Body of pancreas (tissue), 4 donors: ENCODE data around the gene ADM2.

Experiments
- CTCF ChIP-seq, 7 experiments: fragments of 450-650 bp in 4 of 7; fragments of 200-600 bp in 3 of 7; sonication (generic) in 3 of 7; IDR thresholded peaks; one replicate each; pipeline ENCODE4 v1.5.1; 2016 to 2019; ENCODE audit warnings: antibody characterized with exemption in 7 of 7
- POLR2A ChIP-seq, 3 donors: fragments of 450-650 bp; IDR thresholded peaks; one replicate each; pipeline ENCODE4 v1.6.1; 2016; ENCODE audit warnings: antibody characterized with exemption in 3 of 3, mild to moderate bottlenecking in 2 of 3

GRCh38 chr22:50502628-50503474 is 21.5 kb downstream of the ADM2 start:
- TF ChIP-seq CTCF (IDR thresholded peaks at IDR 0.05) (no peak), POLR2A (IDR thresholded peaks at IDR 0.05) (no peak)
